DND-41 (cell line): ENCODE results near the gene XXYLT1.

Source experiments
- ATAC-seq: fragments of 200-7000 bp; cut with Tn5 transposase; 3 replicates; pipeline ENCODE4 v1.9.1; 2021; ENCODE audit warnings: low read depth; ENCODE audit not compliant: insufficient read depth
- DNase-seq: peaks from one replicate; pipeline ENCODE4 v3.0.0-alpha.2; 2020
- H2AFZ ChIP-seq: 2 replicates; pipeline ENCODE4 v1.6.0; 2012; ENCODE audit warnings: low read depth, low read length
- H3K27ac ChIP-seq: 2 replicates; pipeline ENCODE4 v1.5.1; 2012; ENCODE audit warnings: low read length, inconsistent platforms
- H3K27me3 ChIP-seq: fragments of 200-600 bp; sonication (generic); 2 replicates; pipeline ENCODE4 v1.6.0; 2012; ENCODE audit warnings: low read length, mild to moderate bottlenecking, inconsistent platforms; ENCODE audit not compliant: insufficient read depth, poor library complexity
- H3K36me3 ChIP-seq: 2 replicates; pipeline ENCODE4 v1.5.1; 2012; ENCODE audit warnings: low read length, inconsistent platforms; ENCODE audit not compliant: insufficient read depth
- H3K4me1 ChIP-seq: 2 replicates; pipeline ENCODE4 v1.5.1; 2012; ENCODE audit warnings: mild to moderate bottlenecking, low read length; ENCODE audit not compliant: insufficient read depth
- H3K4me2 ChIP-seq: 2 replicates; pipeline ENCODE4 v1.6.0; 2012; ENCODE audit warnings: mild to moderate bottlenecking, moderate library complexity, low read length, inconsistent platforms; ENCODE audit not compliant: insufficient read depth
- H3K4me3 ChIP-seq, 2 experiments: fragments of 200-600 bp in 1 of 2; shearing (Covaris generic) in 1 of 2; 2 replicates each; pipeline ENCODE4 v1.5.1; 2012 to 2016; ENCODE audit warnings: inconsistent platforms in 2 of 2, low read length in 2 of 2, mild to moderate bottlenecking in 2 of 2, low read depth in 1 of 2, moderate library complexity in 1 of 2
- H3K79me2 ChIP-seq: 2 replicates; pipeline ENCODE4 v1.6.0; 2012; ENCODE audit warnings: low read length, inconsistent platforms; ENCODE audit not compliant: insufficient read depth
- H3K9ac ChIP-seq: 2 replicates; pipeline ENCODE4 v1.6.0; 2012; ENCODE audit warnings: low read depth, mild to moderate bottlenecking, inconsistent platforms, low read length, moderate library complexity
- H3K9me3 ChIP-seq: 2 replicates; pipeline ENCODE4 v1.5.1; 2012; ENCODE audit warnings: low read length, moderate library complexity, mild to moderate bottlenecking, inconsistent platforms; ENCODE audit not compliant: insufficient read depth, severe bottlenecking
- H4K20me1 ChIP-seq: 2 replicates; pipeline ENCODE4 v1.6.0; 2012; ENCODE audit warnings: low read length; ENCODE audit not compliant: insufficient read depth
- EZH2 ChIP-seq: IDR thresholded peaks from 3 replicates; pipeline ENCODE4 v1.6.1; 2012; ENCODE audit warnings: borderline replicate concordance, low read depth, mild to moderate bottlenecking, moderate library complexity, low read length, inconsistent platforms; ENCODE audit not compliant: severe bottlenecking
- TF ChIP-seq, protein P1 (sequence below): IDR thresholded peaks from 2 replicates; pipeline ENCODE4 v1.5.1; 2012; ENCODE audit warnings: borderline replicate concordance, low read length, moderate library complexity, mild to moderate bottlenecking; ENCODE audit not compliant: poor library complexity, severe bottlenecking; ENCODE audit errors: extremely low read depth

The XXYLT1 gene

DNA sequence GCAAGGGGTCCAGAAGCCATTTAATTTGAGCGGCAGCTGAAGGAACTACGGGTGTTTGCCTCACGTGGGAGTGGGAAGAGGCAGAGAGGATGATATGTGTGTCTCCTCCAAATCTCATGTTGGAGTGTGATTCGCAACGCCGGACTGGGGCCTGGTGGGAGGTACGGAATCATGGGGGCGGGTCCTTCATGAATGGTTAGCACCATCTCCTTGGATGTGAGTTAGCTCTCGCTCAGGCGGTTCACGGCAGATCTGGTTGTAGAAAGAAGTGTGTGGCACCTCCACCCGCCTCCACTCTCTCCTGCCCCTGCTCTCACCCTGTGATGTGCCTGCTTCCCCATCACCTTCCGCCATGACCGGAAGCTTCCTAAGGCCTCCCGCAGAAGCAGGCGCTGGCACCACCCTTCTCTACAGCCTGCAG is 25.4 kb downstream of the XXYLT1 start:
- peaks cover 8% of the 10 kb centered on the region; the same call in 1 of the 2 replicates for H3K79me2 ChIP-seq
- H3K9me3 ChIP-seq, result no peaks in the 10 kb centered on the region
- ATAC-seq, result no peak

DNA sequence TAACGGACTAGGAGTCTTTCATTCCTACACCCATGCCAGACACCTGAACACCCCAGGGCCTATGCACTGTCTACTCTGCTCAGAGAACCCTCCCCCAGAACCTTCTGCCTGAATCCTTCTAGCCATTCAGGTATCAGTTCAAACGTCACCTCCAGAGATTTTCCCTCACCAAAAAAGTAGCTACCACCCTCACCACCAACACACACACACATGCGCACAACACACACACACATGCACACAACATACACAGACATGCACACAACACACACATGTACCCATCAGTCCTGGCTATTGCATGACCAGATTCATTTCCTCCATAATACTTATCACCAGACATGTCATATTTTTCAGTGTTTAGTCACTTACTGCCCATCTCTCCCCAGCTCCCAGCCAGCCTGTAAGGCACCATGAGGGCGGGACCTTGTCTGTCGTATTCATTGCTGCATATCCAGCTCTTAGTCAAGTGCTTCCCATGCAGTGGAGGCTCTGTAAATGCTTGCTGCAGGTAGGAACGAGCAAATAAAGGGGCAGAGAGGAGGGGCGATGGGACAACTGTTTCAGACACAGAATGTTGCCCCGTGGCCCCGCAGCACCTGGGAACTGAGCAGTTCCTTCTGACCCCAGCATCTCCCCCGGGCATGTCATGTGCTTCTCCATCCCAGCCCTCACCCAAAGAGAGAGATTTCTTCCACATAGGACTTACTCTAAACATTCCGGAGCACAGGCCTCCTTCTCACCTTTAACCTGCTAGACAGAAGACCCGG is 29.2 kb downstream of the XXYLT1 start:
- H3K79me2 ChIP-seq, result 0 out of 2 replicates have a peak, but pooled peaks cover 2% of the 10 kb centered on the region
- H2AFZ ChIP-seq, result no peak overlapping the region
- H3K36me3 ChIP-seq, result peaks cover 9% of the 10 kb centered on the region; the same call in 1 of the 2 replicates
- no peak overlapping the region for H3K9ac ChIP-seq
- ATAC-seq (no peak), DNase-seq (no peak)
- peaks cover 24% of the 10 kb centered on the region; the same call in 1 of the 2 replicates for H4K20me1 ChIP-seq
- H3K27me3 ChIP-seq, result no peaks in the 10 kb centered on the region
- no peak for TF ChIP-seq EZH2
- TF ChIP-seq, protein P1, sequence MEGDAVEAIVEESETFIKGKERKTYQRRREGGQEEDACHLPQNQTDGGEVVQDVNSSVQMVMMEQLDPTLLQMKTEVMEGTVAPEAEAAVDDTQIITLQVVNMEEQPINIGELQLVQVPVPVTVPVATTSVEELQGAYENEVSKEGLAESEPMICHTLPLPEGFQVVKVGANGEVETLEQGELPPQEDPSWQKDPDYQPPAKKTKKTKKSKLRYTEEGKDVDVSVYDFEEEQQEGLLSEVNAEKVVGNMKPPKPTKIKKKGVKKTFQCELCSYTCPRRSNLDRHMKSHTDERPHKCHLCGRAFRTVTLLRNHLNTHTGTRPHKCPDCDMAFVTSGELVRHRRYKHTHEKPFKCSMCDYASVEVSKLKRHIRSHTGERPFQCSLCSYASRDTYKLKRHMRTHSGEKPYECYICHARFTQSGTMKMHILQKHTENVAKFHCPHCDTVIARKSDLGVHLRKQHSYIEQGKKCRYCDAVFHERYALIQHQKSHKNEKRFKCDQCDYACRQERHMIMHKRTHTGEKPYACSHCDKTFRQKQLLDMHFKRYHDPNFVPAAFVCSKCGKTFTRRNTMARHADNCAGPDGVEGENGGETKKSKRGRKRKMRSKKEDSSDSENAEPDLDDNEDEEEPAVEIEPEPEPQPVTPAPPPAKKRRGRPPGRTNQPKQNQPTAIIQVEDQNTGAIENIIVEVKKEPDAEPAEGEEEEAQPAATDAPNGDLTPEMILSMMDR, result no peak
- H3K9me3 ChIP-seq, result no peaks in the 10 kb centered on the region
- H3K27ac ChIP-seq, result no peak overlapping the region
- no peak overlapping the region for H3K4me2 ChIP-seq
- H3K4me1 ChIP-seq, result no peaks in the 10 kb centered on the region
- H3K4me3 ChIP-seq, result no peak overlapping the region

More for the DNA sequence above, 25.4 kb downstream of the XXYLT1 start:
- H3K9ac ChIP-seq, result no peak overlapping the region
- peaks cover 9% of the 10 kb centered on the region; the same call in 1 of the 2 replicates for H3K36me3 ChIP-seq
- no peak overlapping the region for H3K27ac ChIP-seq
- no peak overlapping the region for H3K4me2 ChIP-seq
- no peaks in the 10 kb centered on the region for H3K27me3 ChIP-seq
- H3K4me3 ChIP-seq, result no peak overlapping the region
- no peaks in the 10 kb centered on the region for H3K4me1 ChIP-seq
- no peak overlapping the region for H2AFZ ChIP-seq
- TF ChIP-seq, protein P1, result no peak
- TF ChIP-seq EZH2, result no peak
- no peak for DNase-seq
- H4K20me1 ChIP-seq, result peaks cover 33% of the 10 kb centered on the region; the same call in 1 of the 2 replicates

DNA sequence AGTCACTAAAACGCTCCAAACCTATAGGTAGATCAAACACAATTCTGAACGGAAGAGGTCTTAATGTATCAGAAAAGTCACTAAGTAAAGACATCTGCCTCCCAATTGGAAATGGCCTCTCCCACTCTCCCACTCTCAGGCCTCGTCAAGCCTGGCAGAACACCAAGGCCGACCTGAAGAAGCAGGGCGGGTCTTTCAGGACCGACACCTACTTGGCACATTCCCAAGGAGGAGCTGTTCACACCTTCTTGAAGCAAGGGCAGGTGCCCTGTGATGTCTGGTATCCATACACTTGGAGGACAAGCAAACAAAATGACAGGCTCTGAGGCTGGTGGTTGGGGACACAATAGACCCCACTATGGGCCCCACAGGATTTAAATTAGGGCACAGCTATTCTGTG is 30.0 kb downstream of the XXYLT1 start:
- no peaks in the 10 kb centered on the region for H3K4me1 ChIP-seq

More for the DNA sequence above, 30.0 kb downstream of the XXYLT1 start:
- Histone ChIP-seq H3K36me3 (0 out of 2 replicates have a peak, but pooled peaks cover 5% of the 10 kb centered on the region), H2AFZ (no peak overlapping the region), H3K4me2 (no peak overlapping the region), H3K79me2 (0 out of 2 replicates have a peak, but pooled peaks cover 2% of the 10 kb centered on the region), H3K9me3 (no peaks in the 10 kb centered on the region), H3K27ac (no peak overlapping the region), H3K27me3 (no peaks in the 10 kb centered on the region), H4K20me1 (peaks cover 18% of the 10 kb centered on the region; the same call in 1 of the 2 replicates), H3K9ac (no peak overlapping the region), H3K4me3 (no peak overlapping the region)
- no peak for ATAC-seq
- TF ChIP-seq EZH2, result no peak
- TF ChIP-seq, protein P1, result no peak
- no peak for DNase-seq
